SK-N-SH treated with all-trans-retinoic acid at 6 μM for 48 hours (cell line): ENCODE results near the gene PRKACB.

Experiments
- ATAC-seq: fragments of 200-7000 bp; cut with Tn5 transposase; 3 replicates; pipeline ENCODE4 v1.9.1; 2020; ENCODE audit warnings: mild to moderate bottlenecking, moderate library complexity
- ARNTL ChIP-seq: fragments of 450-650 bp; formaldehyde crosslinking; IDR thresholded peaks from 2 replicates; pipeline ENCODE4 v1.5.0; 2020; ENCODE audit warnings: low read depth, mild to moderate bottlenecking, moderate library complexity, borderline replicate concordance
- BACH2 ChIP-seq: fragments of 250-450 bp; sonication (Bioruptor Pico); IDR thresholded peaks from 2 replicates; pipeline ENCODE4 v1.9.0; 2021; ENCODE audit warnings: mild to moderate bottlenecking, borderline replicate concordance
- CSDC2 ChIP-seq: fragments of 250-450 bp; sonication (Bioruptor Pico); IDR thresholded peaks from 2 replicates; pipeline ENCODE4 v1.5.0; 2020; ENCODE audit warnings: mild to moderate bottlenecking, moderate library complexity
- ESRRG ChIP-seq: fragments of 250-450 bp; sonication (Bioruptor Pico); IDR thresholded peaks from 2 replicates; pipeline ENCODE4 v1.6.1; 2021; ENCODE audit warnings: mild to moderate bottlenecking
- GLIS3 ChIP-seq: fragments of 250-450 bp; sonication (Bioruptor Pico); IDR thresholded peaks from 2 replicates; pipeline ENCODE4 v1.5.0; 2020; ENCODE audit warnings: mild to moderate bottlenecking, moderate library complexity
- ISL1 ChIP-seq: fragments of 250-450 bp; sonication (Bioruptor Pico); IDR thresholded peaks from 2 replicates; pipeline ENCODE4 v2.1.2; 2022; ENCODE audit warnings: mild to moderate bottlenecking, moderate library complexity
- OSR1 ChIP-seq: fragments of 250-450 bp; sonication (Bioruptor Pico); IDR thresholded peaks from 2 replicates; pipeline ENCODE4 v1.8.0; 2022; ENCODE audit warnings: moderate library complexity, mild to moderate bottlenecking, inconsistent platforms
- RARB ChIP-seq: fragments of 250-450 bp; sonication (Bioruptor Pico); IDR thresholded peaks from 2 replicates; pipeline ENCODE4 v1.8.0; 2021; ENCODE audit warnings: mild to moderate bottlenecking, moderate library complexity
- SNAI2 ChIP-seq: fragments of 250-450 bp; sonication (Bioruptor Pico); IDR thresholded peaks from 2 replicates; pipeline ENCODE4 v1.5.0; 2020; ENCODE audit warnings: mild to moderate bottlenecking, moderate library complexity
- TCF4 ChIP-seq: fragments of 250-450 bp; sonication (Bioruptor Pico); IDR thresholded peaks from 2 replicates; pipeline ENCODE4 v1.8.0; 2021; ENCODE audit warnings: mild to moderate bottlenecking, moderate library complexity, borderline replicate concordance
- ZC3H10 ChIP-seq: fragments of 250-450 bp; sonication (Bioruptor Pico); IDR thresholded peaks from 2 replicates; pipeline ENCODE4 v1.5.1; 2021; ENCODE audit warnings: mild to moderate bottlenecking, moderate library complexity
- ZFP3 ChIP-seq: fragments of 250-450 bp; sonication (Bioruptor Pico); IDR thresholded peaks from 2 replicates; pipeline ENCODE4 v1.5.0; 2020; ENCODE audit warnings: mild to moderate bottlenecking, moderate library complexity
- ZFP30 ChIP-seq: fragments of 450-650 bp; formaldehyde crosslinking; IDR thresholded peaks from 2 replicates; pipeline ENCODE4 v1.5.0; 2022; ENCODE audit warnings: mild to moderate bottlenecking, moderate library complexity
- ZNF565 ChIP-seq: fragments of 450-650 bp; formaldehyde crosslinking; conservative IDR thresholded peaks from 2 replicates; pipeline ENCODE4 v1.5.0; 2020; ENCODE audit warnings: low read depth, mild to moderate bottlenecking, moderate library complexity
- ZNF70 ChIP-seq: fragments of 450-650 bp; formaldehyde crosslinking; IDR thresholded peaks from 2 replicates; pipeline ENCODE4 v1.5.0; 2020; ENCODE audit warnings: mild to moderate bottlenecking, moderate library complexity
- ZNF8 ChIP-seq: fragments of 450-650 bp; formaldehyde crosslinking; IDR thresholded peaks from 2 replicates; pipeline ENCODE4 v1.5.0; 2020; ENCODE audit warnings: mild to moderate bottlenecking, moderate library complexity
- TF ChIP-seq, protein P1 (sequence below): fragments of 250-450 bp; sonication (Bioruptor Pico); IDR thresholded peaks from 2 replicates; pipeline ENCODE4 v1.8.0; 2020; ENCODE audit warnings: mild to moderate bottlenecking, moderate library complexity, borderline replicate concordance
- TF ChIP-seq, protein P2 (sequence below): fragments of 250-450 bp; sonication (Bioruptor Pico); IDR thresholded peaks from 2 replicates; pipeline ENCODE4 v1.5.1; 2021; ENCODE audit warnings: mild to moderate bottlenecking, moderate library complexity
- TF ChIP-seq, protein P3 (sequence below): fragments of 250-450 bp; sonication (Bioruptor Pico); IDR thresholded peaks from 2 replicates; pipeline ENCODE4 v1.5.1; 2020; ENCODE audit warnings: low read depth, mild to moderate bottlenecking, moderate library complexity
- TF ChIP-seq, protein P4 (sequence below): fragments of 250-450 bp; sonication (Bioruptor Pico); IDR thresholded peaks from 2 replicates; pipeline ENCODE4 v1.8.0; 2021; ENCODE audit warnings: low read depth, mild to moderate bottlenecking, moderate library complexity, borderline replicate concordance

The PRKACB gene

DNA sequence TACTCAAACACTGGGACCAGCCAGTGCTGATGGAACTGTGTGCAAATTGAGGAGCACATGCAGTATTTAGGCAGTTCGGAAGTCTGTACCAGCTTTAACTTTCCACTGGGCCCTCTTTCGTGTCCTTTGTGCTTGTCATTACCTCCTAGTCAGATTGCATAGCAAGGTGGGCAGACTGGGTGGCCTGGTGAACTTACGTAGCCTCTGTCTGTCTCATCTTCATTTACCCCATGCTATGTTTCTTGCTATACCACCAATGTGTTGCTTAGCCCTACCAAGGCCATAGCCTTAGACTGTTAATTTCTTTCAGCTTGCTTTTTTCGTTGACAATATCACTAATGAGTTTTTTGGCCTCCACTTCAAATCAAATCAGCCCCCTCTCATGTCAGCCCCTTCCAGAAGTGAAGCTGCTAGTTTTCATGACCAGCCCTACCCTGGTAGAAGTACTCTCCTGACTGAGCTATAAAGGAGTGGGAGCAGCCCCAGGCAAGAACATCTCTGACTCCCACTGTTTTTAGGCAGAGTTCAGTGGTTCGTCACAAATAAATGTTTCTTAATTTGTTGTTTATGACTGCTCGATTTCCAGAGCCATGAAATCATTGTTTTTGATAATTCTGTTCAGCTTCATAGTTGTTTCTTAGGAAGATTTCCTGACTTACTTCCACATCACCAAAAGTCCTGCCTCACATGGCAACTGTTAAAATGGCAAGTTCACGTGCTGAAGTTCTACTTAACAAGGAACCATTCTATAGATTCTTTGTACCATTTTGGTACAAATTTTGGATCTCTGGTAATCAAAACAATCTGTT is 19.3 kb downstream of the PRKACB start:
- TF ChIP-seq GLIS3 (CRISPR knock-in tag), result no peak
- no peak for TF ChIP-seq OSR1 (CRISPR knock-in tag)
- no peak for TF ChIP-seq ARNTL
- TF ChIP-seq, protein P1, sequence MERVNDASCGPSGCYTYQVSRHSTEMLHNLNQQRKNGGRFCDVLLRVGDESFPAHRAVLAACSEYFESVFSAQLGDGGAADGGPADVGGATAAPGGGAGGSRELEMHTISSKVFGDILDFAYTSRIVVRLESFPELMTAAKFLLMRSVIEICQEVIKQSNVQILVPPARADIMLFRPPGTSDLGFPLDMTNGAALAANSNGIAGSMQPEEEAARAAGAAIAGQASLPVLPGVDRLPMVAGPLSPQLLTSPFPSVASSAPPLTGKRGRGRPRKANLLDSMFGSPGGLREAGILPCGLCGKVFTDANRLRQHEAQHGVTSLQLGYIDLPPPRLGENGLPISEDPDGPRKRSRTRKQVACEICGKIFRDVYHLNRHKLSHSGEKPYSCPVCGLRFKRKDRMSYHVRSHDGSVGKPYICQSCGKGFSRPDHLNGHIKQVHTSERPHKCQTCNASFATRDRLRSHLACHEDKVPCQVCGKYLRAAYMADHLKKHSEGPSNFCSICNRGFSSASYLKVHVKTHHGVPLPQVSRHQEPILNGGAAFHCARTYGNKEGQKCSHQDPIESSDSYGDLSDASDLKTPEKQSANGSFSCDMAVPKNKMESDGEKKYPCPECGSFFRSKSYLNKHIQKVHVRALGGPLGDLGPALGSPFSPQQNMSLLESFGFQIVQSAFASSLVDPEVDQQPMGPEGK (CRISPR knock-in tag), result no peak
- no peak for TF ChIP-seq ZNF565 (CRISPR knock-in tag)
- TF ChIP-seq ZNF8 (CRISPR knock-in tag), result no peak
- TF ChIP-seq, protein P2, sequence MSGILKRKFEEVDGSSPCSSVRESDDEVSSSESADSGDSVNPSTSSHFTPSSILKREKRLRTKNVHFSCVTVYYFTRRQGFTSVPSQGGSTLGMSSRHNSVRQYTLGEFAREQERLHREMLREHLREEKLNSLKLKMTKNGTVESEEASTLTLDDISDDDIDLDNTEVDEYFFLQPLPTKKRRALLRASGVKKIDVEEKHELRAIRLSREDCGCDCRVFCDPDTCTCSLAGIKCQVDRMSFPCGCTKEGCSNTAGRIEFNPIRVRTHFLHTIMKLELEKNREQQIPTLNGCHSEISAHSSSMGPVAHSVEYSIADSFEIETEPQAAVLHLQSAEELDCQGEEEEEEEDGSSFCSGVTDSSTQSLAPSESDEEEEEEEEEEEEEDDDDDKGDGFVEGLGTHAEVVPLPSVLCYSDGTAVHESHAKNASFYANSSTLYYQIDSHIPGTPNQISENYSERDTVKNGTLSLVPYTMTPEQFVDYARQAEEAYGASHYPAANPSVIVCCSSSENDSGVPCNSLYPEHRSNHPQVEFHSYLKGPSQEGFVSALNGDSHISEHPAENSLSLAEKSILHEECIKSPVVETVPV, result no peak
- no peak for TF ChIP-seq TCF4 (CRISPR knock-in tag)
- TF ChIP-seq, protein P3, sequence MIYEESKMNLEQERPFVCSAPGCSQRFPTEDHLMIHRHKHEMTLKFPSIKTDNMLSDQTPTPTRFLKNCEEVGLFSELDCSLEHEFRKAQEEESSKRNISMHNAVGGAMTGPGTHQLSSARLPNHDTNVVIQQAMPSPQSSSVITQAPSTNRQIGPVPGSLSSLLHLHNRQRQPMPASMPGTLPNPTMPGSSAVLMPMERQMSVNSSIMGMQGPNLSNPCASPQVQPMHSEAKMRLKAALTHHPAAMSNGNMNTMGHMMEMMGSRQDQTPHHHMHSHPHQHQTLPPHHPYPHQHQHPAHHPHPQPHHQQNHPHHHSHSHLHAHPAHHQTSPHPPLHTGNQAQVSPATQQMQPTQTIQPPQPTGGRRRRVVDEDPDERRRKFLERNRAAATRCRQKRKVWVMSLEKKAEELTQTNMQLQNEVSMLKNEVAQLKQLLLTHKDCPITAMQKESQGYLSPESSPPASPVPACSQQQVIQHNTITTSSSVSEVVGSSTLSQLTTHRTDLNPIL (CRISPR knock-in tag), result no peak
- TF ChIP-seq, protein P4, sequence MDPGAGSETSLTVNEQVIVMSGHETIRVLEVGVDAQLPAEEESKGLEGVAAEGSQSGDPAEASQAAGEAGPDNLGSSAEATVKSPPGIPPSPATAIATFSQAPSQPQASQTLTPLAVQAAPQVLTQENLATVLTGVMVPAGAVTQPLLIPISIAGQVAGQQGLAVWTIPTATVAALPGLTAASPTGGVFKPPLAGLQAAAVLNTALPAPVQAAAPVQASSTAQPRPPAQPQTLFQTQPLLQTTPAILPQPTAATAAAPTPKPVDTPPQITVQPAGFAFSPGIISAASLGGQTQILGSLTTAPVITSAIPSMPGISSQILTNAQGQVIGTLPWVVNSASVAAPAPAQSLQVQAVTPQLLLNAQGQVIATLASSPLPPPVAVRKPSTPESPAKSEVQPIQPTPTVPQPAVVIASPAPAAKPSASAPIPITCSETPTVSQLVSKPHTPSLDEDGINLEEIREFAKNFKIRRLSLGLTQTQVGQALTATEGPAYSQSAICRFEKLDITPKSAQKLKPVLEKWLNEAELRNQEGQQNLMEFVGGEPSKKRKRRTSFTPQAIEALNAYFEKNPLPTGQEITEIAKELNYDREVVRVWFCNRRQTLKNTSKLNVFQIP (CRISPR knock-in tag), result no peak
- peak; percentile 28 for ATAC-seq

DNA sequence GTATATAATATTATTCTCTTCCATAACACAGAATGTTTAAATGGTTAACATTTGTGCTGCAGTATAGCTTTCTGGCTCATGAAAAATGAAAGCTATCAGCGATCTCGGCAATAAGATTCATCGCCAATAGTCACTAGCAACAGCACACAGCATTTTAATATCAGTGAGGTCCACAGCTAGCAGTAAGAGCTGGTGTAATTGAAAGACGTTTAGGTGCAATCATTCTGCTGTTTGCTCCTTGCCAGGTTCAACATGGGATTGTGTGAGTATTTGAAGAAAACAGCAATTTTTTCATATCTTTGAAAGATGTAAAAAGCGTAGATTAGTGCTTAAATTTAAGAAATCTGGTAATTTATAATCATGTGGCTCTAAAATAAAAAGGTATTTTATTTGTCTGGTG is 20.1 kb downstream of the PRKACB start:
- peak; percentile 83 for ATAC-seq

More for the DNA sequence above, 20.1 kb downstream of the PRKACB start:
- TF ChIP-seq ZFP3 (CRISPR knock-in tag), result no peak
- no peak for TF ChIP-seq GLIS3 (CRISPR knock-in tag)
- no peak for TF ChIP-seq ZNF70
- no peak for TF ChIP-seq ESRRG (CRISPR knock-in tag)
- TF ChIP-seq, protein P2, result no peak
- TF ChIP-seq ARNTL, result no peak
- TF ChIP-seq CSDC2 (CRISPR knock-in tag), result no peak
- no peak for TF ChIP-seq ZNF565 (CRISPR knock-in tag)
- TF ChIP-seq, protein P4 (CRISPR knock-in tag), result no peak
- TF ChIP-seq ZFP30 (CRISPR knock-in tag), result no peak
- no peak for TF ChIP-seq RARB (CRISPR knock-in tag)
- no peak for TF ChIP-seq BACH2 (CRISPR knock-in tag)
- no peak for TF ChIP-seq SNAI2 (CRISPR knock-in tag)
- TF ChIP-seq OSR1 (CRISPR knock-in tag), result no peak
- TF ChIP-seq ZC3H10 (CRISPR knock-in tag), result no peak
- TF ChIP-seq, protein P1 (CRISPR knock-in tag), result no peak
- TF ChIP-seq, protein P3 (CRISPR knock-in tag), result no peak
- TF ChIP-seq ZNF8 (CRISPR knock-in tag), result no peak
- TF ChIP-seq ISL1, result no peak
